ENCODE data around the gene NEK7.

DNA sequence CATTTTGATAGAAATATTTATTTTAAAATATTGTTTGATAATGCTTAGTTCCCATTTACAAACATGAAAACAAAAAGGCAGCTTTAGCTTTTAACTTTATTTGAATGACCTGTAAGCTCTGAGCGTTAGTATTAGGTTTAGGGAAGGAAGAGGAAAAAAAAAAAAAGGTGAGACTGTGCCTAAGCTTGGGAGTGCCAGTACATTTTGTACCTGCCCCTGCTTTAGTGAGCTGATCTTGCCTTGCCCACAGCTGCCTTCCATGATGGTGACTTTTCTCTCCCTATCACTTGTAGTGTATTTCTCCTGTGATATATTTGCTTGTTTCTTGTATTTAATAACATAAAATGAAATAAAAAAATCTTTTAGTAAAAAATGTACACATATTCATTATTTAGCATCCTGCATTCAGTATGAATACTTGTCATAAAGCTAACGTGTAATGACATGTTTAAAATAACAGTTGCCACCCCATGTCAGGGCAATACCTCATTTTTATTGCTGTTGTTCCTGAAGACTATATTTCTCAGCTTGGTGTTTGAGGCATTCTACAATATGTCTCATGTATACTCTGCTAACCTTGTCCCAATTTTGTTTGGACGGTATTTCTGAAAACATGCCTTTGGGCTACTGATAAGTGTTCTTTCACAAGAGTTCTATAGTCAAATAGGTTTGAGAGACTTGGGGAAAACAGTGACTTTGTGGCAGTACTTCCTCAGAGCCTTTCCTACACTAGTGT lies 76.3 kb downstream of the NEK7 start:
- TF ChIP-seq JUND (IDR thresholded peaks at IDR 0.05; ENCODE audit: borderline replicate concordance, low read depth, low read length) (no peak), JUND (tag; IDR thresholded peaks at IDR 0.05; ENCODE audit: borderline replicate concordance, low read depth, low read length) (no peak), SNRNP70 (optimal IDR thresholded peaks at IDR 0.05; ENCODE audit: low read depth, low read length) (no peak), MTF1 (CRISPR knock-in tag; IDR thresholded peaks at IDR 0.05; ENCODE audit: borderline replicate concordance) (no peak), ZNF584 (CRISPR knock-in tag; IDR thresholded peaks at IDR 0.05; ENCODE audit: low read depth) (no peak), GABPA (tag; conservative IDR thresholded peaks at IDR 0.05; ENCODE audit: low read depth) (no peak), ZNF274 (IDR thresholded peaks at IDR 0.05; ENCODE audit: borderline replicate concordance, low read depth, low read length) (no peak), SNIP1 (IDR thresholded peaks at IDR 0.05; ENCODE audit: low read depth) (no peak), COPS2 (conservative IDR thresholded peaks at IDR 0.05) (no peak), KDM4B (IDR thresholded peaks at IDR 0.05; ENCODE audit: borderline replicate concordance in 2 of 2, low read depth in 1 of 2) (no peak), TOE1 (IDR thresholded peaks at IDR 0.05; ENCODE audit: borderline replicate concordance) (no peak), TOE1 (CRISPR knock-in tag; IDR thresholded peaks at IDR 0.05; ENCODE audit: borderline replicate concordance, low read depth) (no peak), EZH2 (IDR thresholded peaks at IDR 0.05; ENCODE audit: borderline replicate concordance, low read depth, low read length) (no peak)
- TF ChIP-seq, protein P1, sequence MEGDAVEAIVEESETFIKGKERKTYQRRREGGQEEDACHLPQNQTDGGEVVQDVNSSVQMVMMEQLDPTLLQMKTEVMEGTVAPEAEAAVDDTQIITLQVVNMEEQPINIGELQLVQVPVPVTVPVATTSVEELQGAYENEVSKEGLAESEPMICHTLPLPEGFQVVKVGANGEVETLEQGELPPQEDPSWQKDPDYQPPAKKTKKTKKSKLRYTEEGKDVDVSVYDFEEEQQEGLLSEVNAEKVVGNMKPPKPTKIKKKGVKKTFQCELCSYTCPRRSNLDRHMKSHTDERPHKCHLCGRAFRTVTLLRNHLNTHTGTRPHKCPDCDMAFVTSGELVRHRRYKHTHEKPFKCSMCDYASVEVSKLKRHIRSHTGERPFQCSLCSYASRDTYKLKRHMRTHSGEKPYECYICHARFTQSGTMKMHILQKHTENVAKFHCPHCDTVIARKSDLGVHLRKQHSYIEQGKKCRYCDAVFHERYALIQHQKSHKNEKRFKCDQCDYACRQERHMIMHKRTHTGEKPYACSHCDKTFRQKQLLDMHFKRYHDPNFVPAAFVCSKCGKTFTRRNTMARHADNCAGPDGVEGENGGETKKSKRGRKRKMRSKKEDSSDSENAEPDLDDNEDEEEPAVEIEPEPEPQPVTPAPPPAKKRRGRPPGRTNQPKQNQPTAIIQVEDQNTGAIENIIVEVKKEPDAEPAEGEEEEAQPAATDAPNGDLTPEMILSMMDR (IDR thresholded peaks at IDR 0.05 in 2 of 3, conservative IDR thresholded peaks at IDR 0.05 in 1 of 3; ENCODE audit: insufficient read depth in 2 of 3, low read depth in 1 of 3, low read length in 3 of 3): no peak
- TF ChIP-seq, protein P2, sequence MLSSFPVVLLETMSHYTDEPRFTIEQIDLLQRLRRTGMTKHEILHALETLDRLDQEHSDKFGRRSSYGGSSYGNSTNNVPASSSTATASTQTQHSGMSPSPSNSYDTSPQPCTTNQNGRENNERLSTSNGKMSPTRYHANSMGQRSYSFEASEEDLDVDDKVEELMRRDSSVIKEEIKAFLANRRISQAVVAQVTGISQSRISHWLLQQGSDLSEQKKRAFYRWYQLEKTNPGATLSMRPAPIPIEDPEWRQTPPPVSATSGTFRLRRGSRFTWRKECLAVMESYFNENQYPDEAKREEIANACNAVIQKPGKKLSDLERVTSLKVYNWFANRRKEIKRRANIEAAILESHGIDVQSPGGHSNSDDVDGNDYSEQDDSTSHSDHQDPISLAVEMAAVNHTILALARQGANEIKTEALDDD (IDR thresholded peaks at IDR 0.05): no peak
